HG02798 (cell line): ENCODE data around the gene DUSP10.
A peak's percentile ranks its signal among the peaks of the same experiment; 100 is the strongest.

Experiments
- ATAC-seq: cut with Tn5 transposase; IDR thresholded peaks from one replicate; pipeline ENCODE4 v1.9.1; 2021; ENCODE audit warnings: mild to moderate bottlenecking; ENCODE audit not compliant: unreplicated experiment, poor library complexity

DUSP10 gene

GRCh38 chr1:221766210-221766609 is 24.3 kb upstream of the DUSP10 start:
- no peak for ATAC-seq

GRCh38 chr1:221765527-221765926 is 23.6 kb upstream of the DUSP10 start:
- ATAC-seq: no peak

- no peak for ATAC-seq
These were observed 20.2 kb upstream of the DUSP10 start for GRCh38 chr1:221762121-221762520.

GRCh38 chr1:221761354-221762002 is 19.6 kb upstream of the DUSP10 start:
- peak; percentile 77 for ATAC-seq

- ATAC-seq: no peak
These were observed 19.0 kb upstream of the DUSP10 start for GRCh38 chr1:221760911-221761310.

- no peak for ATAC-seq
These were observed 17.5 kb upstream of the DUSP10 start for GRCh38 chr1:221759436-221759835.

- no peak for ATAC-seq
These were observed 16.6 kb upstream of the DUSP10 start for GRCh38 chr1:221758455-221758854.

- no peak for ATAC-seq
These were observed 15.1 kb upstream of the DUSP10 start for GRCh38 chr1:221756830-221757551.

GRCh38 chr1:221753828-221754188 is 11.9 kb upstream of the DUSP10 start:
- peak; percentile 26 for ATAC-seq

- ATAC-seq: no peak
These were observed 9.5 kb upstream of the DUSP10 start for GRCh38 chr1:221751226-221751887.

GRCh38 chr1:221748981-221749380 is 7.1 kb upstream of the DUSP10 start:
- no peak for ATAC-seq

GRCh38 chr1:221747839-221748238 is 6.0 kb upstream of the DUSP10 start:
- ATAC-seq: no peak

GRCh38 chr1:221743416-221744208 is 1.7 kb upstream of the DUSP10 start:
- no peak for ATAC-seq

- peak; percentile 54 for ATAC-seq
These were observed 896 bp upstream of the DUSP10 start for GRCh38 chr1:221742555-221743415.

- no peak for ATAC-seq
These were observed 741 bp downstream of the DUSP10 start for GRCh38 chr1:221740993-221741702.

- no peak for ATAC-seq
These were observed 1.4 kb downstream of the DUSP10 start for GRCh38 chr1:221740369-221740992.

- no peak for ATAC-seq
These were observed 2.2 kb downstream of the DUSP10 start for GRCh38 chr1:221739677-221740025.

- ATAC-seq: no peak
These were observed 2.7 kb downstream of the DUSP10 start for GRCh38 chr1:221739018-221739676.
